ENCODE data around the gene MAGI2.

- TF ChIP-seq CTCF (IDR thresholded peaks at IDR 0.05 in 4 of 5, conservative IDR thresholded peaks at IDR 0.05 in 1 of 5) (no peak), POLR2A (IDR thresholded peaks at IDR 0.05) (no peak)
Observed at GRCh38 chr7:79497728-79498127, 44.3 kb upstream of the MAGI2 start.
